Measurements from ENCODE around the gene OR4N5. TPM values are rescaled to one million over a fixed set of nuclear protein-coding genes. Genes with fewer than 3 reads are reported as not detected.
"Not testable (repeated sequence)": the region's sequence is repeated elsewhere in the genome, so short reads cannot be mapped to it uniquely, and the experiment has no call there.

OR4N5 gene, protein sequence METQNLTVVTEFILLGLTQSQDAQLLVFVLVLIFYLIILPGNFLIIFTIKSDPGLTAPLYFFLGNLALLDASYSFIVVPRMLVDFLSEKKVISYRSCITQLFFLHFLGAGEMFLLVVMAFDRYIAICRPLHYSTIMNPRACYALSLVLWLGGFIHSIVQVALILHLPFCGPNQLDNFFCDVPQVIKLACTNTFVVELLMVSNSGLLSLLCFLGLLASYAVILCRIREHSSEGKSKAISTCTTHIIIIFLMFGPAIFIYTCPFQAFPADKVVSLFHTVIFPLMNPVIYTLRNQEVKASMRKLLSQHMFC
- total RNA-seq (not detected), total RNA-seq (0 reads per million in 29 experiments)
- not detected for total RNA-seq (2013)

DNA sequence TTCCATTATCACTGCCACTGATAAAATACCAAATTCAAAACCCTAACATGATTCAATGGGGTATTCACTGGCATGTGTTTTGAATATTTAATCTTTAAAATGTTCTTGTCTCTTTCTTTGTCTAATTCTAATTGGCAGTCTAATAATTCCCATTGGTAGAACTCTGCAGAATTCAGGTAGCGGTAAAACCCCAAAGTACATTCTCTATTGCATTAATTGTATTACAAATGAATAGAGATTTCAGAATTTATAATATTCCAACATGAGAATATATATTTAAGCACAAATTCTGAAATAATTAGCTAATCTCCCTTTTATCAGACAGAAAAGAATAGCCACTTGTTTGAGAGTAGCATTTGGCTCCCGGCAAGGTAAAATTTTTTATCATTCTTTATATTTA is at the start of gene OR4N5:
Gene OR4N5 (plus strand): TSS at position 301 of the 400 bp plus-strand sequence. CDS start 4,916 bp downstream, outside the sequence.
- no CpG with 5 or more reads among the region's 2 CpGs for WGBS (ENCODE audit: insufficient coverage)
- H3K27ac Mint-ChIP-seq = no peak within 1 kb of the TSS

DNA sequence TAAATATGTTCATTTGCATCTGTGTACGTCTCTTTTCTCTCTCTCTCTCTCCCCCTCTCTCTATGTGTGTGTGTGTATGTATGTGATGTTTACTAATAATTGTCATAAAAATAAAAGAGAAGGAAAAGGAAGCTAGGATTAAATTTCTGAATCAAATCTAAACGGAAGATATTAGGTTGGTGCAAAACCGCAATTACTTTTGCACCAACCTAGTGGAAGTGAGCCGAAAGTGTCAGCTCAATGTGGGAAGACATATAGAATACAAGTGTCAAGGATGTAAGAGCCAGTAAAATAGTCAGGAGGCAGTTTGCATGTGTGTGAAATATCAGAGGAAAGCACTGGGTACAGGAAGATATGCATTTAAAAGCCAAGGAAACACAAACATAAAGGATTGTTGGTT is 46.6 kb upstream of the OR4N5 start:
- peaks cover 0 to 3% of the 10 kb centered on the region in 2 donors for H3K27me3 Mint-ChIP-seq
- H3K36me3 Mint-ChIP-seq = no peaks in the 10 kb centered on the region
- no peak for ATAC-seq (replicated peaks in 1 of 4)
- no peak overlapping the region for H3K27ac ChIP-seq (ENCODE audit: low read length)
- WGBS (ENCODE audit: insufficient coverage) = 41% methylated on average over 3 of the region's 4 CpGs
- no peaks in the 10 kb centered on the region for H3K9me3 Mint-ChIP-seq
- no peak overlapping the region for H3K4me3 ChIP-seq (ENCODE audit: control insufficient read depth in 1 of 2, extremely low read depth in 1 of 2, low read length in 1 of 2)
- POLR2A ChIA-PET = no interaction called here
- no peaks in the 10 kb centered on the region for H3K27me3 ChIP-seq (replicated peaks in 1 of 2; ENCODE audit: control insufficient read depth in 2 of 2, extremely low read depth in 1 of 2, insufficient read depth in 2 of 2, low read length in 1 of 2)
- H3K36me3 ChIP-seq (ENCODE audit: control insufficient read depth in 2 of 2, extremely low read depth in 1 of 2, insufficient read depth in 1 of 2, low read length in 1 of 2) = no peaks in the 10 kb centered on the region
- no peak for DNase-seq
- CTCF ChIA-PET = no interaction called here
- no peaks in the 10 kb centered on the region for H3K9me3 ChIP-seq
- H3K4me1 Mint-ChIP-seq = peaks cover 0 to 2% (median 0%) of the 10 kb centered on the region in 3 donors
- H3K4me1 ChIP-seq (ENCODE audit: control insufficient read depth in 1 of 2, extremely low read depth in 1 of 2, insufficient read depth in 2 of 2, low read length in 2 of 2) = no peaks in the 10 kb centered on the region
- H3K27ac Mint-ChIP-seq = no peak overlapping the region
- H3K4me3 Mint-ChIP-seq = no peak overlapping the region

More for the DNA sequence above, at the start of gene OR4N5:
- peaks cover 11 to 28% of the 10 kb centered on the region in 2 donors for H3K27me3 Mint-ChIP-seq
- no peak within 1 kb of the TSS for H3K4me3 Mint-ChIP-seq
- ChIA-PET POLR2A (no interaction called here), CTCF (no interaction called here)
- ATAC-seq (replicated peaks in 1 of 4) = no peak
- no peak for DNase-seq
- no peaks in the 10 kb centered on the region for H3K36me3 ChIP-seq (ENCODE audit: control insufficient read depth in 2 of 2, extremely low read depth in 1 of 2, insufficient read depth in 1 of 2, low read length in 1 of 2)
- H3K27ac ChIP-seq (ENCODE audit: low read length) = no peak within 1 kb of the TSS
- H3K9me3 Mint-ChIP-seq = no peaks in the 10 kb centered on the region
- H3K9me3 ChIP-seq = no peaks in the 10 kb centered on the region
- no peak within 1 kb of the TSS for H3K4me3 ChIP-seq (ENCODE audit: control insufficient read depth in 1 of 2, extremely low read depth in 1 of 2, low read length in 1 of 2)
- H3K36me3 Mint-ChIP-seq = no peaks in the 10 kb centered on the region
- no peaks in the 10 kb centered on the region for H3K4me1 Mint-ChIP-seq
- H3K27me3 ChIP-seq (replicated peaks in 1 of 2; ENCODE audit: control insufficient read depth in 2 of 2, extremely low read depth in 1 of 2, insufficient read depth in 2 of 2, low read length in 1 of 2) = no peaks in the 10 kb centered on the region
- H3K4me1 ChIP-seq (ENCODE audit: control insufficient read depth in 1 of 2, extremely low read depth in 1 of 2, insufficient read depth in 2 of 2, low read length in 2 of 2) = no peaks in the 10 kb centered on the region

DNA sequence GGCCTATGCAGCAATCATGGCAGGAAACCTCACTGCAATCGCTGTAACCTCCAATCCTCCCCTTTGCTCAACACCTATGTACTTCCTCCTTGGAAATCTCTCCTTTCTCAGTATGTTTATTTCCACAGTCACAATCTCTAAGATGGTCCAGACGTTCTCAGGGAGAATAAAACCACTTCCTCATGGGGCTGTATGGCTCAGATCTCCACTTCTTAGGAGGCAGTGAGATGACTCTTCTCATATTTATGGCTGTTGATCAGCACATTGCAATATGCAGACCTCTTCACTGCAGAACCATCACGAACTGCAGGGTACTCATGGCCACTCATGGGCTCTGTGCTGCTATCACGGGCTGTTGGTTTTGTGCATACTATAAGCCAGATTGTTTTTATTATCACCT is 45.2 kb upstream of the OR4N5 start:
- H3K4me3 Mint-ChIP-seq = no peak overlapping the region

DNA sequence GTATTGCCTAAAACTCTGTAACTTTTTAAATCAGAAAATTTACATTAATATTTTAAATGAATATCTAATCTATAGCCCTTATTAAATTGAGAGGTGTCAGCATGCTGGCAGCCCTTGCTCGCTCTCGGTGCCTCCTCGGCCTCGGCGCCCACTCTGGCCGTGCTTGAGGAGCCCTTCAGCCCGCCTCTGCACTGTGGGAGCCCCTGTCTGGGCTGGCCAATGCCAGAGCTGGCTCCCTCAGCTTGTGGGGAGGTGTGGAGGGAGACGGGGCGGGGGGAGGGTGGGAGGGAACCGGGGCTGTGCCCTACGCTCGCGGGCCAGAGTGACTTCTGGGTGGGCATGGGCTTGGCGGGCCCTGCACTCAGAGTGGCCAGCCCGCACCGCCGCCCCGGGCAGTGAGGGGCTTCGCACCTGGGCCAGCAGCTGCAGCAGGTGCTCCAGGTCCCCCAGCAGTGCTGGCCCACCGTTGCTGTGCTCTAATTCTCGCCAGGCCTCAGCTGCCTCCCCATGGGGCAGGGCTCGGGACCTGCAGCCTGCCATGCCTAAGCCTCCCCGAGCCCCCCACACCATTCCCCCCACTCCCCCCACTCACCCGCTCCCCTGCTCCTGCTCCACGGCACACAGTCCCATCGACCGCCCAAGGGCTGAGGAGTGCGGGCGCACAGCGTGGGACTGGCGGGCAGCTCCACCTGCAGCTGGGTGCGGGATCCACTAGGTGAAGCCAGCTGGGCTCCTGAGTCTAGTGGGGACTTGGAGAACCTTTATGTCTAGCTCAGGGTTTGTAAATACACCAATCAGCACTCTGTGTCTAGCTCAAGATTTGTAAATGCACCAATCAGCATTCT is 39.5 kb upstream of the OR4N5 start:
- H3K27me3 Mint-ChIP-seq = peaks cover 3 to 25% of the 10 kb centered on the region in 2 donors
- DNase-seq; H3K27ac ChIP-seq (ENCODE audit: low read length); H3K27me3 ChIP-seq (replicated peaks in 1 of 2; ENCODE audit: control insufficient read depth in 2 of 2, extremely low read depth in 1 of 2, insufficient read depth in 2 of 2, low read length in 1 of 2); H3K4me3 Mint-ChIP-seq; POLR2A ChIA-PET; H3K36me3 Mint-ChIP-seq; H3K4me1 Mint-ChIP-seq; H3K36me3 ChIP-seq (ENCODE audit: control insufficient read depth in 2 of 2, extremely low read depth in 1 of 2, insufficient read depth in 1 of 2, low read length in 1 of 2); ATAC-seq (replicated peaks in 1 of 4); H3K9me3 ChIP-seq; H3K27ac Mint-ChIP-seq; CTCF ChIA-PET; H3K4me3 ChIP-seq (ENCODE audit: control insufficient read depth in 1 of 2, extremely low read depth in 1 of 2, low read length in 1 of 2); H3K4me1 ChIP-seq (ENCODE audit: control insufficient read depth in 1 of 2, extremely low read depth in 1 of 2, insufficient read depth in 2 of 2, low read length in 2 of 2); H3K9me3 Mint-ChIP-seq: not testable (repeated sequence)
- 95% methylated on average over 14 of the region's 32 CpGs for WGBS (ENCODE audit: insufficient coverage)

More for the DNA sequence above, 45.2 kb upstream of the OR4N5 start:
- WGBS (ENCODE audit: insufficient coverage) = no CpG with 5 or more reads among the region's 4 CpGs
- Histone ChIP-seq H3K27ac (ENCODE audit: low read length) (no peak overlapping the region), H3K27me3 (replicated peaks in 1 of 2; ENCODE audit: control insufficient read depth in 2 of 2, extremely low read depth in 1 of 2, insufficient read depth in 2 of 2, low read length in 1 of 2) (no peaks in the 10 kb centered on the region), H3K4me1 (ENCODE audit: control insufficient read depth in 1 of 2, extremely low read depth in 1 of 2, insufficient read depth in 2 of 2, low read length in 2 of 2) (no peaks in the 10 kb centered on the region), H3K9me3 (no peaks in the 10 kb centered on the region), H3K36me3 (ENCODE audit: control insufficient read depth in 2 of 2, extremely low read depth in 1 of 2, insufficient read depth in 1 of 2, low read length in 1 of 2) (no peaks in the 10 kb centered on the region), H3K4me3 (ENCODE audit: control insufficient read depth in 1 of 2, extremely low read depth in 1 of 2, low read length in 1 of 2) (no peak overlapping the region)
- Mint-ChIP-seq H3K36me3 (no peaks in the 10 kb centered on the region), H3K9me3 (no peaks in the 10 kb centered on the region), H3K27ac (no peak overlapping the region), H3K27me3 (peaks cover 0 to 3% of the 10 kb centered on the region in 2 donors), H3K4me1 (peaks cover 0 to 2% (median 0%) of the 10 kb centered on the region in 3 donors)
- ChIA-PET CTCF (no interaction called here), POLR2A (no interaction called here)
- no peak for DNase-seq
- no peak for ATAC-seq (replicated peaks in 1 of 4)

DNA sequence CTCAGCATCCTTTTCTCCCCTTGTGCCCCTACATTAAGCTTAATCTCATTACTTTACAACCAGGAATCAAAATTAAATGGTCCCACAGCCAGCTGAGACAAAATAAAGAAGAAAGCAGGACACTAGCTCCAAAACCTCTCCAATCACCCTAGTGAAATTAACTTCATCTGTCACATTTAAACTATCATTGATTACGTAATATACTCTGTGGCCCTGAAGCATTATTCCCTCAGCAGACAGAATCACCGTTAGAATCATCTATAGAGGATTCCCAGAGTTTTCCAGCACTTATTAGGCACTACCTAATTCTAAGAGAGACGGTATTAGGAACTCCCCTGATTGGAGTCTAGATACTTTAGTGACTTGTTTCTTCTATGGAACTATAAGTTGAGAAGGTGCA is 28.2 kb upstream of the OR4N5 start, which contains the start of gene OR4K17:
Gene OR4K17 (plus strand): TSS at position 302 of the 400 bp plus-strand sequence. CDS start 6,761 bp downstream, outside the sequence.
- Histone ChIP-seq H3K4me3 (ENCODE audit: control insufficient read depth in 1 of 2, extremely low read depth in 1 of 2, low read length in 1 of 2) (no peak within 1 kb of the TSS), H3K4me1 (ENCODE audit: control insufficient read depth in 1 of 2, extremely low read depth in 1 of 2, insufficient read depth in 2 of 2, low read length in 2 of 2) (no peaks in the 10 kb centered on the region), H3K9me3 (peaks cover 2% of the 10 kb centered on the region), H3K27me3 (replicated peaks in 1 of 2; ENCODE audit: control insufficient read depth in 2 of 2, extremely low read depth in 1 of 2, insufficient read depth in 2 of 2, low read length in 1 of 2) (no peaks in the 10 kb centered on the region), H3K36me3 (ENCODE audit: control insufficient read depth in 2 of 2, extremely low read depth in 1 of 2, insufficient read depth in 1 of 2, low read length in 1 of 2) (no peaks in the 10 kb centered on the region), H3K27ac (ENCODE audit: low read length) (no peak within 1 kb of the TSS)
- Mint-ChIP-seq H3K36me3 (no peaks in the 10 kb centered on the region), H3K9me3 (peaks cover 0 to 5% (median 5%) of the 10 kb centered on the region in 3 donors), H3K27me3 (peaks cover 3 to 14% of the 10 kb centered on the region in 2 donors), H3K4me1 (no peaks in the 10 kb centered on the region), H3K4me3 (no peak within 1 kb of the TSS), H3K27ac (no peak within 1 kb of the TSS)
- POLR2A ChIA-PET = no interaction called here
- DNase-seq = no peak
- 40% methylated on average over 2 of the region's 3 CpGs for WGBS (ENCODE audit: insufficient coverage)
- CTCF ChIA-PET = no interaction called here
- ATAC-seq (replicated peaks in 1 of 4) = no peak

DNA sequence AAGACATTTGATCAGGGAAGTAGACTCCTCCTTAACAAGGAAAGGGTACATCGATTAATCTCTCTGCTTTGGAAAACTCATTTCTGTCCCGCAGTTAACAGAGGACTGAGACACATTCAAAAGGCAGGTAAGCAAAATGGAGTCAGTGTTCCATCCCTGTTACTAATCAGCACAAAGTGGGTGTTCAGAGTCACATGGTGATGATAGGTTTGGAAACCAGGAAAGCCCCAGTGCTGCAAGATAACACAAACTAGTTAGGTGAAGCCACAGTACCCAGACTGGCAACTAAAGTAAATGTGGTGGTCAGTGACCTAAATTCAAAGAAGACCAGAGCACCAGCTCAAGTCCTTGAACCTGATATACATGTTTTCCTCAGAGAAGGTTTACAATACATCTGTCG is 26.3 kb upstream of the OR4N5 start:
- no peak overlapping the region for H3K27ac Mint-ChIP-seq
- no peaks in the 10 kb centered on the region for H3K4me1 ChIP-seq (ENCODE audit: control insufficient read depth in 1 of 2, extremely low read depth in 1 of 2, insufficient read depth in 2 of 2, low read length in 2 of 2)
- no peak overlapping the region for H3K27ac ChIP-seq (ENCODE audit: low read length)
- no peaks in the 10 kb centered on the region for H3K27me3 ChIP-seq (replicated peaks in 1 of 2; ENCODE audit: control insufficient read depth in 2 of 2, extremely low read depth in 1 of 2, insufficient read depth in 2 of 2, low read length in 1 of 2)
- H3K27me3 Mint-ChIP-seq = peaks cover 3 to 14% of the 10 kb centered on the region in 2 donors
- ChIA-PET POLR2A (no interaction called here), CTCF (no interaction called here)
- H3K4me3 Mint-ChIP-seq = no peak overlapping the region
- no peak overlapping the region for H3K4me3 ChIP-seq (ENCODE audit: control insufficient read depth in 1 of 2, extremely low read depth in 1 of 2, low read length in 1 of 2)
- H3K9me3 ChIP-seq = peaks cover 2% of the 10 kb centered on the region
- H3K36me3 ChIP-seq (ENCODE audit: control insufficient read depth in 2 of 2, extremely low read depth in 1 of 2, insufficient read depth in 1 of 2, low read length in 1 of 2) = no peaks in the 10 kb centered on the region
- ATAC-seq (replicated peaks in 1 of 4) = no peak
- H3K9me3 Mint-ChIP-seq = peaks cover 0 to 3% (median 2%) of the 10 kb centered on the region in 3 donors
- H3K36me3 Mint-ChIP-seq = no peaks in the 10 kb centered on the region
- no peaks in the 10 kb centered on the region for H3K4me1 Mint-ChIP-seq
- no CpG with 5 or more reads among the region's 3 CpGs for WGBS (ENCODE audit: insufficient coverage)
- no peak for DNase-seq
